Measurements from ENCODE around the gene C15orf40.

- TF ChIP-seq CTCF (IDR thresholded peaks at IDR 0.05) (no peak), POLR2A (IDR thresholded peaks at IDR 0.05) (no peak)
Observed at GRCh38 chr15:82950295-82950694, 61.1 kb downstream of the C15orf40 start.

Data from breast epithelium (tissue), 3 donors.